Measurements from ENCODE around the gene C2orf42.
"Not testable (repeated sequence)": the region's sequence is repeated elsewhere in the genome, so short reads cannot be mapped to it uniquely, and the experiment has no call there.

Gene C2orf42

GRCh38 chr2:70190418-70191243, at the start of gene C2orf42:
Gene C2orf42 (minus strand): TSS chr2:70191019. CDS start chr2:70181985, 9,034 bp downstream.
- no peak for TF ChIP-seq CTCF (IDR thresholded peaks at IDR 0.05)
- peak within 1 kb of the TSS; percentile 84 for H3K4me3 ChIP-seq
- DNase-seq (ENCODE audit: low spot score) = peak; percentile 97
- peak within 1 kb of the TSS; percentile 88 to 98 for H3K27ac ChIP-seq

GRCh38 chr2:70240599-70240998, 49.8 kb upstream of the C2orf42 start:
- Histone ChIP-seq H3K27ac (no peak overlapping the region), H3K4me3 (no peak overlapping the region)
- DNase-seq (ENCODE audit: low spot score) = no peak
- no peak for TF ChIP-seq CTCF (IDR thresholded peaks at IDR 0.05)

GRCh38 chr2:70233926-70234325, 43.1 kb upstream of the C2orf42 start:
- Histone ChIP-seq H3K4me3 (no peak overlapping the region), H3K27ac (no peak overlapping the region)
- no peak for DNase-seq (ENCODE audit: low spot score)
- no peak for TF ChIP-seq CTCF (IDR thresholded peaks at IDR 0.05)

GRCh38 chr2:70226781-70227180, 36.0 kb upstream of the C2orf42 start:
- TF ChIP-seq CTCF (IDR thresholded peaks at IDR 0.05) = no peak
- Histone ChIP-seq H3K4me3 (no peak overlapping the region), H3K27ac (no peak overlapping the region)
- no peak for DNase-seq (ENCODE audit: low spot score)

- not testable (repeated sequence) for H3K4me3 ChIP-seq; H3K27ac ChIP-seq; DNase-seq (ENCODE audit: low spot score)
Measured at GRCh38 chr2:70223305-70223704, 32.5 kb upstream of the C2orf42 start.

- no peak for TF ChIP-seq CTCF (IDR thresholded peaks at IDR 0.05)
- no peak for DNase-seq (ENCODE audit: low spot score)
Measured at GRCh38 chr2:70214953-70215549, 24.2 kb upstream of the C2orf42 start.

GRCh38 chr2:70214365-70214764, 23.5 kb upstream of the C2orf42 start:
- H3K27ac ChIP-seq = no peak overlapping the region
- DNase-seq (ENCODE audit: low spot score) = no peak
- no peak for TF ChIP-seq CTCF (IDR thresholded peaks at IDR 0.05)
- no peak overlapping the region for H3K4me3 ChIP-seq

More at GRCh38 chr2:70214953-70215549, 24.2 kb upstream of the C2orf42 start:
- H3K27ac ChIP-seq = no peak overlapping the region
- H3K4me3 ChIP-seq = no peak overlapping the region
